HG02623 (cell line): ENCODE measurements around the gene DOCK1.

Source experiments
- ATAC-seq: cut with Tn5 transposase; IDR thresholded peaks from one replicate; pipeline ENCODE4 v1.9.1; 2021; ENCODE audit warnings: moderate library complexity; ENCODE audit not compliant: unreplicated experiment

Gene DOCK1

DNA sequence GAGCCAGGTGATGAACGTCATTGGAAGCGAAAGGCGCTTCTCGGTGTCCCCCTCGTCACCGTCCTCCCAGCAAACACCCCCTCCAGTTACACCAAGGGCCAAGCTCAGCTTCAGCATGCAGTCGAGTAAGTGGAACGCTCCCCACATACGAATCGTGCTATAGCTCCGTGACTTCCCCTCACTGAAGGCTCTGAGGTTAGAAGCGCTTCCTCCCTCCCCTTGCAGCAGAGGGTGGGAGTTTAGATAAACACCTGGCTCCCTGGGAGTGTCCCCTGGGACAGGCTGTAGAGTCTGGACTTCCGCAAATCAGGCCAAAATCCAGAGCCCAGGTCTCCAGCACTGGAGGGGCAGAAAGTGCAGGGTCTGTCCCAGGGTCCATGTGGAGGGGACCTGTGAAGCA is 538.9 kb downstream of the DOCK1 start:
- no peak for ATAC-seq

DNA sequence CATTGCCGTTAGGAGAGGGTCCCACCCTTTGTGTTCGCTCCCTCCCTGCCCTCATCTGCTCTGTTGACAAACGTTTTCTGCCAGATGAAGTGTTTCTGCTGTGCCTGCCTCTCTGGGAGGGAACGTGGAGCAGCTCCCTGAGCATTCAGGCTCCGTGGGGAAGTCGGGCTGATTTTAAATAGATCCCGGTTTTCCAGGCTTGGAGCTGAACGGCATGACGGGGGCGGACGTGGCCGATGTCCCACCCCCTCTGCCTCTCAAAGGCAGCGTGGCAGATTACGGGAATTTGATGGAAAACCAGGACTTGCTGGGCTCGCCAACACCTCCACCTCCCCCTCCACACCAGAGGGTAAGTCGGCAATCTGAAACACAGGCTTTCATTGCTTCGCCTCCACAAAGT is 542.0 kb downstream of the DOCK1 start:
- ATAC-seq: no peak

DNA sequence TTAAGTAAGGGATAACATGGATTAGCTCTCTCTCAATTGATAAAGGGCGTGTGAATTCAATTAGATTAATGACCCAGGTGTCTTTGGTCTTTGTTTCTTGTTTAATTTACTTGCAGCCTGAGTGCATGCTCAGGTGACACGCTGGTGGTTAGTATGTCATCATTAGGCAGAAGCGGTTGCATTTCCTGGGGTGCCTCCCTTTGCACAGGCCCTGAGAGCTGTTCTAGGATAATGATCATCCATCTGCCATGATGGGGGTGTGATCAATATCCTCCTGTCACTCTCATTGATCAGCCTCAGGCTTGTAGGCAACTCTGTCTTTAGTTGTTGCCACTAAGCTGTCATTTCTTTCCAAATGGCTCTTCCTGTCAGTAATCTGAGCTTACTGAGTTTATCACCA is 544.3 kb downstream of the DOCK1 start:
- no peak for ATAC-seq

DNA sequence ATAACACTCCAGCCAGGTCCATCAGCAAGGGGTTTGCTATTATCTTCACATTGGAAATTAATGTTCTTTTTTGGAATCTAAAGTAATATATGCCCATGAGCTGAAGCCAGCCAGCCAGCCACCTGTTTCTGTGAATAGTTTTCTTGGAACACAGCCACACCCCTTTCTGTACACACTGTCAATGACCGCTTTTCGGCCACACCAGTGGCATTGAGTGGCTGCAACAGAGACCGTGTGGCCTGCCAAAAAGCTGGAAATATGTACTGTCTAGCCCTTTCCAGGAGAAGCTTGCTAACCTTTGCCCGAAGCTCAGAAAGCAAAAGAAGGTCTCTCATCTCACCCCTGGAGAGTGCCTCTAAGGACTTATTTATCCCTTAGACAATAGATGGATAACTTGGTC is 545.4 kb downstream of the DOCK1 start:
- no peak for ATAC-seq

GRCh38 chr10:127451628-127452027 is 546.4 kb downstream of the DOCK1 start:
- no peak for ATAC-seq

DNA sequence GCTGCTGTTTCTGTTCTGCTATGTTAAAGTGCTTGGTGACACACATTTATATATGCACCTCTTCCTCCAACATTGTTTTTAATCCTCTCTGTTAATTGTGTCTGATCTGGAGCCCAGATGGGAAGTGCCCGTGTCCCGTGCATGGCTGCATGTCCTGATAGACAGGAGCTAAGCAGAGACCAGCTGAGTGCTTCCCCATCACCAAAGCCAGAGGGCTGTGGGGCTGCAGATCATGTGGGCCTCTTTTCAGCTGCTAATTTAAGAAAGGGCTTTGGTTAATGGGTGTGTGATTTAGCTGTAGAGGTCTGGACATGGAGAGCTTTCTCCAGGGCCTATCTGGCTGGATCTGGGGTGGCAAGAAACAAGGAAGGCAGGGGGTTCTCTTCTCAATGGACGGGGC is 547.3 kb downstream of the DOCK1 start:
- no peak for ATAC-seq

GRCh38 chr10:127453706-127454105 is 548.5 kb downstream of the DOCK1 start:
- no peak for ATAC-seq

GRCh38 chr10:127456122-127456521 is 550.9 kb downstream of the DOCK1 start:
- ATAC-seq: no peak

- no peak for ATAC-seq
Observed at GRCh38 chr10:127458016-127458810, 553.0 kb downstream of the DOCK1 start.

- ATAC-seq: no peak
Observed at GRCh38 chr10:127458829-127459228, 553.6 kb downstream of the DOCK1 start.

GRCh38 chr10:127459918-127460317 is 554.7 kb downstream of the DOCK1 start:
- no peak for ATAC-seq

GRCh38 chr10:127462643-127463295 is 557.5 kb downstream of the DOCK1 start:
- ATAC-seq: no peak

GRCh38 chr10:127463548-127463947 is 558.3 kb downstream of the DOCK1 start:
- no peak for ATAC-seq

GRCh38 chr10:127464561-127464960 is 559.3 kb downstream of the DOCK1 start:
- ATAC-seq: no peak

DNA sequence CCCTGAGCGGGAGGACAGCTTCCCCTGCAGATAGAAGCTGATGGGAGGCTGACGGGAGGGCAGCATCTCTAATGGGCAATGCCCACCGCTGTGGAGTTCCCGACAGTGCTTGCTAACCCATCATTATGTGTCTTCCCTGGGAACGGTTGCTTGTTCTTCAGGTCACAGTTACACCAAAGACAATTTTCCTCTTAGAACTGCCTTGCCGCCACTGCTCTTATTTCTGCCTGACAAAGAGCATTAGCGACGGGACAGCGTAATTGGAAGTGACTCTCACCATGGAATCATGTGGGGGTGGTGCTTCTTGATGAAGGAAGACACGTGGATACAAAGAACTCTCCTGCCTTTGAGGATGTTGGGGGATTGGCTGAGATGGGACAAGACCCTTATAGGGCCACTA is 562.6 kb downstream of the DOCK1 start:
- no peak for ATAC-seq

- no peak for ATAC-seq
Observed at GRCh38 chr10:127468632-127469031, 563.4 kb downstream of the DOCK1 start.

- no peak for ATAC-seq
Observed at GRCh38 chr10:127470911-127471310, 565.7 kb downstream of the DOCK1 start.

DNA sequence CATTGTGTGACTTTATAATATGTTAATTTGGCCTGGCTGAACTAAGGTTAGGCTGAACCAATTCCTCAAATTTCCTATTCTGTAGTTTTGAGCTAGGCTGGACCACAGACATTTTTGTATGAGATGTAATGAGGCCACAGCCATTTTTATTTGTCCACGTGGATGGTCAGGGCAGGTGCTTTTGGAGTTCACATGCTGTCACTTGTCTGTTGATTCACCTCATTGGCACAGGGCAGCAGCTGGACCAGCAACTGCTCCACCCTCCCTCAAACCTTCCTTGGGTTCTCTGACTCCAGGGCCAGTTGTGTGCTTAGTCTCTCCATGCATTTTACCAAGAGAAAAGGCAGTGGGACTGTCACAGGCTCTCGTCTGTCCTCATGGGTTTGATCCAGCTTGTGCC is 567.7 kb downstream of the DOCK1 start:
- ATAC-seq: no peak

DNA sequence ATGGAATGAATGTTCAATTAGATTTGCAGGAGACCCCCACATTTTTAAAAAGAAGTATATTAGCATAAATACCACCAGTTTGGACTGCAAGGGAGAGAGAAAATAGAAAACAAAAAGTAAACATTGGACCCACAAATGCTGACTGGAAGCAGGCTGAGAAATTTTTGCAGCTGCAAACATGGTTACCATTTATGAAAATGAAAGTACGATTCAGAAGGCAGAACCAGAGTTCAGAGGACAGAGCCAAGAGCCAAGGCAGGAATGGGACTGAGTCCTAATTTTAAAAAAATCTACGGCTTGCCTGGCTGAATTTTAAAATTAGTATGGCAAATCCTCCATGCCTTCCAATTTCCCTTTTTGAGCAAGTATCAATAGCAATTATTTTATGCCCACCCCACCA is 569.3 kb downstream of the DOCK1 start:
- ATAC-seq: no peak

GRCh38 chr10:127485153-127485857 is 580.1 kb downstream of the DOCK1 start:
- ATAC-seq: no peak

DNA sequence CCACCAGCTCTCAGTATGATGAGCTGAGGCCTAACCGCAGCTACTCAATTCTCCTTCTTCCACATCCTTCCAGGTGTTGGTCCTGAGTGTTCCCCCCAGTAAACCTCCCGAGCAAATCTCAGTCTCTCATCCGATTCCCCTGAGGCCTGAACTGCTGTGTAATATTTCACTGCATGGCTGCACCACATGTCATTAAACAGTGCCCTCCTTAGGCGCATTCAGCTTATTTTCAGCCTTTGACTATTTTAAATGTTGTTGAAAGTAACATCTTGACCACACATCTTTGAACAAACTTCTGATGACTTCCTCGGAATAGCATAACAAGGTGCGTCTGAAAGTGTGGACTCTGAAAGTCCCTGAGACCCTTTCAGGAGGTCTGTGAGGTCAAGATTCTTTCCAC is 581.1 kb downstream of the DOCK1 start:
- ATAC-seq: no peak
